DOHH2 (cell line): ENCODE results near the gene ZBED3.
A peak's percentile ranks its signal among the peaks of the same experiment; 100 is the strongest.

Experiments used
- H3F3A ChIP-seq: fragments of 200-600 bp; sonication (generic), shearing (Covaris generic); 2 replicates; pipeline ENCODE4 v1.6.0; 2016; ENCODE audit warnings: antibody characterized with exemption, mild to moderate bottlenecking; ENCODE audit not compliant: control insufficient read depth, insufficient read depth
- H3K27ac ChIP-seq: fragments of 200-600 bp; sonication (generic); 2 replicates; pipeline ENCODE4 v1.5.1; 2014; ENCODE audit warnings: low read depth, mild to moderate bottlenecking, low read length, moderate library complexity
- H3K27me3 ChIP-seq: fragments of 200-600 bp; sonication (generic); 2 replicates; pipeline ENCODE4 v1.6.1; 2014; ENCODE audit warnings: mild to moderate bottlenecking, low read length, mixed read lengths; ENCODE audit not compliant: control insufficient read depth
- H3K36me3 ChIP-seq: fragments of 200-600 bp; sonication (generic); 2 replicates; pipeline ENCODE4 v1.6.1; 2014; ENCODE audit warnings: mild to moderate bottlenecking, low read length, moderate library complexity, mixed read lengths; ENCODE audit not compliant: control insufficient read depth
- H3K4me1 ChIP-seq: fragments of 200-600 bp; sonication (generic); 2 replicates; pipeline ENCODE4 v1.6.1; 2014; ENCODE audit warnings: mild to moderate bottlenecking, low read length, mixed read lengths; ENCODE audit not compliant: control insufficient read depth
- H3K4me2 ChIP-seq: fragments of 200-600 bp; sonication (generic); 2 replicates; pipeline ENCODE4 v1.6.0; 2014; ENCODE audit warnings: mild to moderate bottlenecking, low read length, moderate library complexity
- H3K4me3 ChIP-seq: fragments of 200-600 bp; sonication (generic); 2 replicates; pipeline ENCODE4 v1.5.1; 2014; ENCODE audit warnings: mild to moderate bottlenecking, low read length, mixed read lengths
- H3K79me2 ChIP-seq: fragments of 200-600 bp; sonication (generic); 2 replicates; pipeline ENCODE4 v1.6.1; 2014; ENCODE audit warnings: mild to moderate bottlenecking, low read length, mixed read lengths; ENCODE audit not compliant: control insufficient read depth
- H3K9me2 ChIP-seq: fragments of 200-600 bp; sonication (generic); replicated peaks from 2 replicates; pipeline ENCODE4 v1.6.1; 2014; ENCODE audit warnings: mild to moderate bottlenecking, low read length, mixed read lengths; ENCODE audit not compliant: control insufficient read depth
- H3K9me3 ChIP-seq: fragments of 200-600 bp; sonication (generic); 2 replicates; pipeline ENCODE4 v1.6.1; 2014; ENCODE audit warnings: antibody characterized with exemption, low read length, mixed read lengths; ENCODE audit not compliant: control insufficient read depth, insufficient read depth
- H4K20me1 ChIP-seq: fragments of 200-600 bp; sonication (generic); 2 replicates; pipeline ENCODE4 v1.6.0; 2014; ENCODE audit warnings: low read depth, mild to moderate bottlenecking, antibody characterized with exemption, low read length, moderate library complexity; ENCODE audit not compliant: control insufficient read depth, insufficient read depth
- CTCF ChIP-seq: fragments of 200-600 bp; sonication (generic); IDR thresholded peaks from one replicate; pipeline ENCODE4 v1.5.1; 2014; ENCODE audit warnings: antibody characterized with exemption, mild to moderate bottlenecking, low read depth, low read length; ENCODE audit not compliant: poor library complexity, severe bottlenecking
- EZH2phosphoT487 ChIP-seq: fragments of 200-600 bp; sonication (generic); IDR thresholded peaks from 2 replicates; pipeline ENCODE4 v1.6.1; 2017; ENCODE audit warnings: borderline replicate concordance, mild to moderate bottlenecking, antibody characterized with exemption, low read length, moderate library complexity, mixed read lengths

The ZBED3 gene

DNA sequence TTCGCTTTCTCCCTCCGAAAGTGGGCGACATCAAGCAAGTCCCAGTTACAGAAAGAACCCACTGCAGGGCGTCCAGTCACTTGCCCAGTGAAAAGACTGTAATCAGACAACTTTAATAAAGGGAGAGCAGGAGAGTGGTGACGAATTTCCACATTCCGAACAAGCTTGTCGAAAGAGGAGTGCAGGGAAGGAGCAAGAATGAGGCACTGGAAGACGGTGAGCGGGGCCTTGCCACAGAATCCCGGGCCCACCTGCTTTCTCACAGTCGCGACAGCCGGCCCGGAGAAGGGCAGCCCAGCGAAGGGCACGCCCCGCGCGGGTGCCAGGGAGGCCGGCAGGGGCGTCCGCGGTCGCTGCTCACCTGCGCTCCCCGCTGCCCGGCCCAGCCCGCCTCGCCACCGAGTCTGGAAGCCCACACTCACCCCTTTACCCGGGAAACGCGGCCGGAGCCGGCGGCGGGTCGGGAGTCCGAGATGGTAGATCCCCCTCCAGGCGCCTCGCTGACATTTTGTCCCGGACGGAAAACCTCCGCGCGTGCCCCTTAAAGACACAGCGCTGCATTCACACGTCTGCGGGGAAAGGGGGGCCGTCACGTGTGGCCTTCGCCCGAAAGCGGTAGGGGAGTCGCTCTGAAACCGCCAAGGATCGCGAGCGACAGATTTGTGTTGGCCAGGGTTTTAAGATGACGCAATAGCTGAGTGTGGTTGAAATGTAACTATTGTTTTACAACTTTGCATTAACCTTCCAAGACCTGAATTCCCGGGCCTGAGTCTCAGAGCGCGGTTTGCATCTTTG, at the start of gene ZBED3:
TSS of gene ZBED3 (minus strand) at position 597 of the 795 bp plus-strand sequence. CDS start 9,407 bp downstream, outside the sequence.
- Histone ChIP-seq H3K9me3 (no peaks in the 10 kb centered on the region), H3K4me2 (peak within 1 kb of the TSS; percentile 90), H3K4me3 (peak within 1 kb of the TSS; percentile 74), H3K9me2 (no peaks in the 10 kb centered on the region), H3K27me3 (no peaks in the 10 kb centered on the region), H3K79me2 (peaks cover 45% of the 10 kb centered on the region), H3F3A (peaks cover 4% of the 10 kb centered on the region; the same call in 1 of the 2 replicates), H3K27ac (peak within 1 kb of the TSS; percentile 73), H3K36me3 (peaks cover 25% of the 10 kb centered on the region), H4K20me1 (no peaks in the 10 kb centered on the region), H3K4me1 (peaks cover 43% of the 10 kb centered on the region)
- TF ChIP-seq EZH2phosphoT487: no peak
- TF ChIP-seq CTCF: peak; percentile 55

DNA sequence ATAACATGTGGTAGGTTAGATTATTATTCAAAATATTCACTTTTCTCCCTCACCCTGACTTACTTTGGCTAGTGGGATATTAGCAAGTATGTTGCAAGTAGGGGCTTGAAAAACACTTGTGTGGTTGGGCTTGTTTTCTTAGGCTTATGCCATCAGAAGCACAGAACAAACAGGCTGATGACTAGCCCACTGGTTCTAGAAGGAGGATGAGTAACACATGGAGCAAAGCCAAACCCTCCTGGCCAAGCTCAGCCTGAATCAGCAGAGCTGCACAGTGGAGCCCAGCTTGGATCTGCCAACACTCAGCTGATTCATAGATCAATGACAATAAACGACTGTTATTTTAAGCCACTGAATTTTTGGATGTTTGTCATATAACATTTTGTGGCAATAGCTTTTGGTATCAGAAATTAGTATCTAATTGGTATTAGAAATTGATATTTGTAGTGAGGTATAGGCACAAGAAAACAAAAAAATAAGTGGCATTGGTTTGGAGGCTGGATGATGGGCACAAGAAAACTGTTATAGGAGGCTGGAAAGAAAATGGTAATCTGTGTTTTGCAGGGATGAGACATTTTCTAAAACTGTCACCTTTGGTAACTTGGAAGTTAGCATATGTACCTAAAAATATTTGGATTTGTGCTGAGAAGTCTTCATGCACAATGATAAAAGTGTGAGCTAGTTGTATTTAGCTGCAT, 46.1 kb upstream of the ZBED3 start:
- Histone ChIP-seq H3K36me3 (no peaks in the 10 kb centered on the region), H3K9me3 (no peaks in the 10 kb centered on the region), H3K4me1 (0 out of 2 replicates have a peak, but pooled peaks cover 6% of the 10 kb centered on the region), H3K27ac (no peak overlapping the region), H3F3A (no peaks in the 10 kb centered on the region), H3K9me2 (no peaks in the 10 kb centered on the region), H3K4me2 (no peak overlapping the region), H3K27me3 (no peaks in the 10 kb centered on the region), H3K4me3 (no peak overlapping the region), H4K20me1 (no peaks in the 10 kb centered on the region), H3K79me2 (no peaks in the 10 kb centered on the region)
- TF ChIP-seq CTCF (no peak), EZH2phosphoT487 (no peak)

DNA sequence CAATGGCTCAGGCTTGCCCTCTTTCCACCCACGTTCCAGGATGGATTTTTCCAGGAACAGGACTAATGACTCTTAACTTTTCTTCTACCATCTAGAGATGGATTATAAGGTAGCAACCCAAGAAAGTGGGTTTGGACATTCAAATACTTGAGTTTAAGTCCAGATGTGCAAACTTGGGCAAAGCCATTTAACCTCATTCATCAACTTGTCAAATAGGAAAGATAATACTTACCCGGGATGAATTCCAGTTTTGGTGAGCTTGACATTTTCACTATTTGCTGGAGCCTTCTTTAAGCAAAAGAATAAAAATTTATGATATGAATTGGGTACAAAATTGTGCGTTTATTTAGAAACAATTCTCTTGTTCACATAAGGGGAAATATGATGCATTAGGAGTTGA, 44.3 kb upstream of the ZBED3 start:
- H3K9me2 ChIP-seq: no peaks in the 10 kb centered on the region
- no peak overlapping the region for H3K4me2 ChIP-seq
- no peaks in the 10 kb centered on the region for H3F3A ChIP-seq
- no peaks in the 10 kb centered on the region for H3K36me3 ChIP-seq
- no peaks in the 10 kb centered on the region for H3K79me2 ChIP-seq
- no peaks in the 10 kb centered on the region for H3K9me3 ChIP-seq
- no peak overlapping the region for H3K4me3 ChIP-seq
- TF ChIP-seq CTCF: no peak
- TF ChIP-seq EZH2phosphoT487: no peak
- H3K27ac ChIP-seq: no peak overlapping the region
- H3K4me1 ChIP-seq: 0 out of 2 replicates have a peak, but pooled peaks cover 6% of the 10 kb centered on the region
- no peaks in the 10 kb centered on the region for H4K20me1 ChIP-seq
- H3K27me3 ChIP-seq: no peaks in the 10 kb centered on the region
